GM12878 (cell line): Measurements from ENCODE around the gene TRIM38. TPM values are rescaled to one million over a fixed set of nuclear protein-coding genes. Genes with fewer than 3 reads are reported as not detected.

ENCODE experiments used
- ATAC-seq: fragments of 200-7000 bp; cut with Tn5 transposase; 3 replicates; pipeline ENCODE4 v1.9.1; 2020; ENCODE audit warnings: mild to moderate bottlenecking, moderate library complexity
- BruUV-seq: library from RNA; stranded (reverse); fragments of 400-500 nt; replicated peaks from 2 replicates; lab custom pipeline; 2021; lab: Mats Ljungman, UMichigan
- CTCF ChIA-PET: fragments of 300-600 bp; sonication (Branson Sonifier 250); formaldehyde crosslinking; extraction: SDS; loops from one replicate; lab custom pipeline; 2021; ENCODE audit warnings: inconsistent platforms; lab: Yijun Ruan, JAX
- POLR2A ChIA-PET: fragments of 350-600 bp; formaldehyde crosslinking; extraction: SDS; loops from one replicate; lab custom pipeline; 2021; ENCODE audit warnings: inconsistent platforms; lab: Charles Lee
- RAD21 ChIA-PET: fragments of 300-600 bp; sonication (Branson Sonifier 250); formaldehyde crosslinking; loops from one replicate; lab custom pipeline; 2023; ENCODE audit warnings: antibody characterized with exemption; ENCODE audit not compliant: unreplicated experiment; lab: Charles Lee
- SMC1A ChIA-PET: fragments of 300-600 bp; sonication (Branson Sonifier 250); formaldehyde crosslinking; loops from one replicate; lab custom pipeline; 2023; ENCODE audit not compliant: unreplicated experiment, uncharacterized antibody; lab: Charles Lee
- DNase-seq: peaks from one replicate; pipeline ENCODE4 v3.0.0-alpha.2; 2011; ENCODE audit warnings: low read depth, low spot score
- FAIRE-seq: peaks from 3 replicates; lab custom pipeline; 2011; peaks lifted over from hg19 to GRCh38; lab: Jason Lieb, UNC
- H2AFZ ChIP-seq: 2 replicates; pipeline ENCODE4 v1.6.0; 2011; ENCODE audit warnings: low read depth, low read length, control low read depth; ENCODE audit not compliant: control insufficient read depth
- H3K27ac ChIP-seq: 2 replicates; pipeline ENCODE4 v1.5.1; 2011; ENCODE audit warnings: control low read depth; ENCODE audit not compliant: control insufficient read depth, insufficient read depth
- H3K27me3 ChIP-seq, 2 experiments: replicated peaks in 1 of 2; 2 replicates each; pipeline versions ENCODE4 v1.6.0 to v1.6.1; 2011; ENCODE audit warnings: low read length in 1 of 2; ENCODE audit not compliant: control insufficient read depth in 2 of 2, insufficient read depth in 2 of 2
- H3K36me3 ChIP-seq, 2 experiments: 2 replicates each; pipeline ENCODE4 v1.5.1; 2011; ENCODE audit warnings: low read length in 1 of 2; ENCODE audit not compliant: control insufficient read depth in 2 of 2, insufficient read depth in 2 of 2
- H3K4me1 ChIP-seq: 2 replicates; pipeline ENCODE4 v1.6.1; 2011; ENCODE audit warnings: mild to moderate bottlenecking, low read length, moderate library complexity, mixed read lengths; ENCODE audit not compliant: control insufficient read depth, insufficient read depth
- H3K4me2 ChIP-seq: 2 replicates; pipeline ENCODE4 v1.6.0; 2011; ENCODE audit warnings: control low read depth; ENCODE audit not compliant: control insufficient read depth, insufficient read depth
- H3K4me3 ChIP-seq: fragments of 200-600 bp; sonication (generic); 2 replicates; pipeline ENCODE4 v1.5.1; 2016
- H3K79me2 ChIP-seq: 2 replicates; pipeline ENCODE4 v1.6.0; 2011; ENCODE audit warnings: low read length; ENCODE audit not compliant: control insufficient read depth, insufficient read depth
- H3K9ac ChIP-seq: 2 replicates; pipeline ENCODE4 v1.8.0; 2011; ENCODE audit warnings: low read length, control low read depth, mixed read lengths; ENCODE audit not compliant: control insufficient read depth, insufficient read depth
- H3K9me3 ChIP-seq: replicated peaks from 3 replicates; pipeline ENCODE4 v1.5.1; 2011; ENCODE audit warnings: mild to moderate bottlenecking, low read length; ENCODE audit not compliant: control insufficient read depth, insufficient read depth
- H4K20me1 ChIP-seq: 2 replicates; pipeline ENCODE4 v1.6.0; 2011; ENCODE audit not compliant: control insufficient read depth, insufficient read depth
- BMI1 ChIP-seq: fragments of 450-650 bp; IDR thresholded peaks from 2 replicates; pipeline ENCODE4 v1.6.1; 2016; ENCODE audit warnings: mild to moderate bottlenecking, moderate library complexity, borderline replicate concordance
- CREM ChIP-seq: IDR thresholded peaks from 2 replicates; pipeline ENCODE4 v1.6.1; 2014; ENCODE audit warnings: antibody characterized with exemption, low read depth
- PAX8 ChIP-seq: fragments of 450-650 bp; IDR thresholded peaks from 2 replicates; pipeline ENCODE4 v1.6.1; 2017; ENCODE audit warnings: mild to moderate bottlenecking, moderate library complexity
- PML ChIP-seq: IDR thresholded peaks from 2 replicates; pipeline ENCODE4 v1.6.1; 2012; ENCODE audit warnings: low read length, inconsistent platforms
- RB1 ChIP-seq: fragments of 450-650 bp; formaldehyde crosslinking; IDR thresholded peaks from 2 replicates; pipeline ENCODE4 v1.6.1; 2017; ENCODE audit warnings: mild to moderate bottlenecking, borderline replicate concordance
- WRNIP1 ChIP-seq: IDR thresholded peaks from 2 replicates; pipeline ENCODE4 v1.6.1; 2011; ENCODE audit warnings: low read depth, low read length, improper control_type of control experiment, borderline replicate concordance
- ZSCAN29 ChIP-seq: fragments of 450-650 bp; IDR thresholded peaks from 2 replicates; pipeline ENCODE4 v1.6.1; 2017; ENCODE audit warnings: mild to moderate bottlenecking, moderate library complexity
- in situ Hi-C: fragments of 300-500 bp; cut with MboI; formaldehyde crosslinking; loops from 9 replicates; pipeline ENCODE4 v1.14.3; 2018; ENCODE audit warnings: mixed read lengths
- intact Hi-C: fragments of 100-400 bp; cut with micrococcal nuclease; formaldehyde crosslinking; loops from one replicate; pipeline ENCODE4 v1.14.2; 2022; ENCODE audit not compliant: unreplicated experiment
- polyA plus RNA-seq, 11 experiments: library from polyadenylated mRNA; depleted of rRNA in 4 of 11; unstranded in 6 of 11; stranded (reverse) in 5 of 11; fragments of >200 nt; fragmentation: Nextera tagmentation in 4 of 11; fragmentation: Illumina TruSeq in 1 of 11; extraction: Ambion mirVana in 4 of 11; extraction: Trizol in 1 of 11; gene quantifications; 1 replicate in 1 of 11; 2 replicates in 10 of 11; pipeline versions ENCODE4 v1.2.1 to v1.2.3, GENCODE V29; 2011 to 2016; ENCODE audit warnings: inconsistent platforms in 2 of 11, missing spikeins in 2 of 11, low read depth in 1 of 11
- total RNA-seq, 4 experiments: library from RNA; depleted of rRNA in 3 of 4; stranded (reverse); fragments of >200 nt in 3 of 4; fragmentation: Illumina TruSeq in 1 of 4; extraction: Trizol in 1 of 4; gene quantifications; 2 replicates each; pipeline versions ENCODE4 v1.2.1 to v1.2.3, GENCODE V29; 2013 to 2021
- TF ChIP-seq, protein P1 (sequence below): IDR thresholded peaks from 2 replicates; pipeline ENCODE4 v1.6.1; 2012; ENCODE audit warnings: low read depth, low read length, improper control_type of control experiment
- TF ChIP-seq, protein P2 (sequence below): fragments of 450-650 bp; IDR thresholded peaks from 2 replicates; pipeline ENCODE4 v1.6.1; 2017; ENCODE audit warnings: antibody characterized with exemption, mild to moderate bottlenecking, moderate library complexity
- TF ChIP-seq, protein P3 (sequence below): fragments of 150-350 bp; IDR thresholded peaks from 2 replicates; pipeline ENCODE4 v1.6.1; 2014; ENCODE audit warnings: mild to moderate bottlenecking, low read depth, low read length
- TF ChIP-seq, protein P4 (sequence below): fragments of 150-350 bp; IDR thresholded peaks from 2 replicates; pipeline ENCODE4 v1.6.1; 2016; ENCODE audit warnings: low read depth, low read length

TRIM38 gene
- total and polyA plus RNA-seq, 10 of the 15 experiments (the other 5 are each of a cell fraction or from before 2014, with no cell fraction given): 4.5 to 14.7 (median 11.1) TPM

DNA sequence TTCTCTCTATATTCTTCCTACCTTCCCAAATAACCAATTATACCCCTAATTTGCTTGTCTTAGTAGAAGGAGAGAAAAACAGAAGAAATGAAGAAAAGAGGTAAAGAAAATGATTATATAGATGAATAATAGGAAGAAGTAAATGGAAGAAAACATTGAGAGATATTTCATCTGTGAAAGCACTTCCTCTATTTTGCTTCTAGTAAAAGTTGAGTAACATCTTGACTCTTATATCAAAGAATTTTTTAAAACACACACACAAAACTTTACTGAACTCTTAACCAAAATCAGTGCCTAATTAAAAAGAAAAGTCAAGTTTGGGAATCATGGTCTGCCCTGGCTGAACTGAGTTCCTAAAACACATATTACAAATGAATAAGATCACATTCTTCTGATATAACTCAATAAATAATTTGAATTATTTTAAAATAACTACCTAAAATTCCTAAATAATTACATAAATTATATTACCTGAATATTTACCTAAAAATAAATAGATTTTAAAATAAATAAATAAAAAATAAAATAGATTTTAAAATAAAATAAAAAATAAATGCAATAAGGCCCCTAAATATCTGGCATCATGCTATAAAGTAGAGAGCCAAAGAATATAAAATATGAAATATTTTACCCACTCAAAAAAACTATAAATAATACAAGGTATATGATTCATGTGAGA lies 40.9 kb upstream of the TRIM38 start:
- ChIA-PET CTCF (no interaction called here), POLR2A (no interaction called here), RAD21 (interaction anchor here (0.5 kb wide), 1 partner anchor 581 kb away, joined by 3 read pairs; no protein-coding TSS in a partner anchor), SMC1A (no interaction called here)
- Histone ChIP-seq H3K79me2 (no peaks in the 10 kb centered on the region), H3K27me3 (no peaks in the 10 kb centered on the region; a peak in 1 of 4 replicates), H2AFZ (no peak overlapping the region), H3K27ac (no peak overlapping the region), H3K4me2 (no peak overlapping the region), H3K36me3 (no peaks in the 10 kb centered on the region), H3K9me3 (no peaks in the 10 kb centered on the region), H3K4me1 (no peaks in the 10 kb centered on the region), H3K9ac (no peak overlapping the region), H3K4me3 (no peak overlapping the region), H4K20me1 (no peaks in the 10 kb centered on the region)
- BruUV-seq: no TSS peak
- ATAC-seq: no peak
- FAIRE-seq: no peak
- no peak for DNase-seq
- in situ Hi-C loops (no loop called here), intact Hi-C loops (no loop called here)
- no peak for TF ChIP-seq PAX8
- TF ChIP-seq, protein P1, sequence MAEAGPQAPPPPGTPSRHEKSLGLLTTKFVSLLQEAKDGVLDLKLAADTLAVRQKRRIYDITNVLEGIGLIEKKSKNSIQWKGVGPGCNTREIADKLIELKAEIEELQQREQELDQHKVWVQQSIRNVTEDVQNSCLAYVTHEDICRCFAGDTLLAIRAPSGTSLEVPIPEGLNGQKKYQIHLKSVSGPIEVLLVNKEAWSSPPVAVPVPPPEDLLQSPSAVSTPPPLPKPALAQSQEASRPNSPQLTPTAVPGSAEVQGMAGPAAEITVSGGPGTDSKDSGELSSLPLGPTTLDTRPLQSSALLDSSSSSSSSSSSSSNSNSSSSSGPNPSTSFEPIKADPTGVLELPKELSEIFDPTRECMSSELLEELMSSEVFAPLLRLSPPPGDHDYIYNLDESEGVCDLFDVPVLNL: no peak
- TF ChIP-seq WRNIP1: no peak
- TF ChIP-seq BMI1: no peak
- TF ChIP-seq, protein P2, sequence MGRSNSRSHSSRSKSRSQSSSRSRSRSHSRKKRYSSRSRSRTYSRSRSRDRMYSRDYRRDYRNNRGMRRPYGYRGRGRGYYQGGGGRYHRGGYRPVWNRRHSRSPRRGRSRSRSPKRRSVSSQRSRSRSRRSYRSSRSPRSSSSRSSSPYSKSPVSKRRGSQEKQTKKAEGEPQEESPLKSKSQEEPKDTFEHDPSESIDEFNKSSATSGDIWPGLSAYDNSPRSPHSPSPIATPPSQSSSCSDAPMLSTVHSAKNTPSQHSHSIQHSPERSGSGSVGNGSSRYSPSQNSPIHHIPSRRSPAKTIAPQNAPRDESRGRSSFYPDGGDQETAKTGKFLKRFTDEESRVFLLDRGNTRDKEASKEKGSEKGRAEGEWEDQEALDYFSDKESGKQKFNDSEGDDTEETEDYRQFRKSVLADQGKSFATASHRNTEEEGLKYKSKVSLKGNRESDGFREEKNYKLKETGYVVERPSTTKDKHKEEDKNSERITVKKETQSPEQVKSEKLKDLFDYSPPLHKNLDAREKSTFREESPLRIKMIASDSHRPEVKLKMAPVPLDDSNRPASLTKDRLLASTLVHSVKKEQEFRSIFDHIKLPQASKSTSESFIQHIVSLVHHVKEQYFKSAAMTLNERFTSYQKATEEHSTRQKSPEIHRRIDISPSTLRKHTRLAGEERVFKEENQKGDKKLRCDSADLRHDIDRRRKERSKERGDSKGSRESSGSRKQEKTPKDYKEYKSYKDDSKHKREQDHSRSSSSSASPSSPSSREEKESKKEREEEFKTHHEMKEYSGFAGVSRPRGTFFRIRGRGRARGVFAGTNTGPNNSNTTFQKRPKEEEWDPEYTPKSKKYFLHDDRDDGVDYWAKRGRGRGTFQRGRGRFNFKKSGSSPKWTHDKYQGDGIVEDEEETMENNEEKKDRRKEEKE: no peak
- no peak for TF ChIP-seq RB1
- TF ChIP-seq, protein P3, sequence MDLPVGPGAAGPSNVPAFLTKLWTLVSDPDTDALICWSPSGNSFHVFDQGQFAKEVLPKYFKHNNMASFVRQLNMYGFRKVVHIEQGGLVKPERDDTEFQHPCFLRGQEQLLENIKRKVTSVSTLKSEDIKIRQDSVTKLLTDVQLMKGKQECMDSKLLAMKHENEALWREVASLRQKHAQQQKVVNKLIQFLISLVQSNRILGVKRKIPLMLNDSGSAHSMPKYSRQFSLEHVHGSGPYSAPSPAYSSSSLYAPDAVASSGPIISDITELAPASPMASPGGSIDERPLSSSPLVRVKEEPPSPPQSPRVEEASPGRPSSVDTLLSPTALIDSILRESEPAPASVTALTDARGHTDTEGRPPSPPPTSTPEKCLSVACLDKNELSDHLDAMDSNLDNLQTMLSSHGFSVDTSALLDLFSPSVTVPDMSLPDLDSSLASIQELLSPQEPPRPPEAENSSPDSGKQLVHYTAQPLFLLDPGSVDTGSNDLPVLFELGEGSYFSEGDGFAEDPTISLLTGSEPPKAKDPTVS: no peak
- TF ChIP-seq CREM: no peak
- TF ChIP-seq ZSCAN29: no peak
- no peak for TF ChIP-seq PML
- TF ChIP-seq, protein P4, sequence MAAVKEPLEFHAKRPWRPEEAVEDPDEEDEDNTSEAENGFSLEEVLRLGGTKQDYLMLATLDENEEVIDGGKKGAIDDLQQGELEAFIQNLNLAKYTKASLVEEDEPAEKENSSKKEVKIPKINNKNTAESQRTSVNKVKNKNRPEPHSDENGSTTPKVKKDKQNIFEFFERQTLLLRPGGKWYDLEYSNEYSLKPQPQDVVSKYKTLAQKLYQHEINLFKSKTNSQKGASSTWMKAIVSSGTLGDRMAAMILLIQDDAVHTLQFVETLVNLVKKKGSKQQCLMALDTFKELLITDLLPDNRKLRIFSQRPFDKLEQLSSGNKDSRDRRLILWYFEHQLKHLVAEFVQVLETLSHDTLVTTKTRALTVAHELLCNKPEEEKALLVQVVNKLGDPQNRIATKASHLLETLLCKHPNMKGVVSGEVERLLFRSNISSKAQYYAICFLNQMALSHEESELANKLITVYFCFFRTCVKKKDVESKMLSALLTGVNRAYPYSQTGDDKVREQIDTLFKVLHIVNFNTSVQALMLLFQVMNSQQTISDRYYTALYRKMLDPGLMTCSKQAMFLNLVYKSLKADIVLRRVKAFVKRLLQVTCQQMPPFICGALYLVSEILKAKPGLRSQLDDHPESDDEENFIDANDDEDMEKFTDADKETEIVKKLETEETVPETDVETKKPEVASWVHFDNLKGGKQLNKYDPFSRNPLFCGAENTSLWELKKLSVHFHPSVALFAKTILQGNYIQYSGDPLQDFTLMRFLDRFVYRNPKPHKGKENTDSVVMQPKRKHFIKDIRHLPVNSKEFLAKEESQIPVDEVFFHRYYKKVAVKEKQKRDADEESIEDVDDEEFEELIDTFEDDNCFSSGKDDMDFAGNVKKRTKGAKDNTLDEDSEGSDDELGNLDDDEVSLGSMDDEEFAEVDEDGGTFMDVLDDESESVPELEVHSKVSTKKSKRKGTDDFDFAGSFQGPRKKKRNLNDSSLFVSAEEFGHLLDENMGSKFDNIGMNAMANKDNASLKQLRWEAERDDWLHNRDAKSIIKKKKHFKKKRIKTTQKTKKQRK: no peak
